Body of pancreas (tissue), 4 donors: ENCODE results near the gene NR4A3. TPM values are rescaled to one million over a fixed set of nuclear protein-coding genes. Genes with fewer than 3 reads are reported as not detected.

Source experiments
- ATAC-seq: fragments of 150-250 bp; one replicate; pipeline ENCODE4 v1.9.1; 2016
- DNase-seq, 4 donors: peaks; one replicate each; pipeline ENCODE4 v3.0.0-alpha.2; 2019
- H3K27ac ChIP-seq, 4 donors: fragments of 200-600 bp; sonication (generic); 1 replicate in 3 of 4; 2 replicates in 1 of 4; pipeline versions ENCODE4 v1.5.1 to v1.6.1; 2016 to 2019; ENCODE audit warnings: mild to moderate bottlenecking in 1 of 4, mixed read lengths in 1 of 4, moderate library complexity in 1 of 4
- H3K27me3 ChIP-seq, 2 donors: fragments of 200-600 bp; sonication (generic); one replicate each; pipeline ENCODE4 v1.6.0; 2016; ENCODE audit warnings: mild to moderate bottlenecking in 1 of 2
- H3K36me3 ChIP-seq, 2 donors: fragments of 200-600 bp; sonication (generic); replicated peaks in 1 of 2; 2 replicates each; pipeline ENCODE4 v1.5.1; 2016; ENCODE audit warnings: low read depth in 2 of 2; ENCODE audit not compliant: insufficient read depth in 1 of 2
- H3K4me1 ChIP-seq: fragments of 200-600 bp; sonication (generic); one replicate; pipeline ENCODE4 v1.6.0; 2016
- H3K4me3 ChIP-seq, 2 donors: fragments of 200-600 bp; sonication (generic); 1 replicate in 1 of 2; 2 replicates in 1 of 2; pipeline ENCODE4 v1.5.1; 2016 to 2019
- H3K9me3 ChIP-seq, 3 donors: fragments of 200-600 bp; sonication (generic); 1 replicate in 2 of 3; 2 replicates in 1 of 3; pipeline ENCODE4 v1.5.1; 2016
- CTCF ChIP-seq, 7 experiments: fragments of 450-650 bp in 4 of 7; fragments of 200-600 bp in 3 of 7; sonication (generic) in 3 of 7; IDR thresholded peaks; one replicate each; pipeline ENCODE4 v1.5.1; 2016 to 2019; ENCODE audit warnings: antibody characterized with exemption in 7 of 7
- POLR2A ChIP-seq, 3 donors: fragments of 450-650 bp; IDR thresholded peaks; one replicate each; pipeline ENCODE4 v1.6.1; 2016; ENCODE audit warnings: antibody characterized with exemption in 3 of 3, mild to moderate bottlenecking in 2 of 3
- WGBS, 2 donors: methylation state at CpG; one replicate each; pipeline ENCODE4 v1.1.5; 2017; 5-methylcytosine and 5-hydroxymethylcytosine counted together
- intact Hi-C: fragments of 100-400 bp; cut with DNase I; formaldehyde crosslinking; loops from one replicate; pipeline ENCODE4 v1.15.1; 2023
- total RNA-seq, 2 donors: library from RNA; depleted of rRNA; stranded (reverse); fragments of >200 nt; gene quantifications; one replicate each; pipeline ENCODE4 v1.1.0, GENCODE V29; 2016

NR4A3 gene
- total RNA-seq, 2 donors from 2014 or later: 1.0 to 8.9 TPM

GRCh38 chr9:99819123-99819855 lies 2.4 kb upstream of the NR4A3 start:
- TF ChIP-seq POLR2A (IDR thresholded peaks at IDR 0.05): peak; percentile 91 to 97 (median 94)
- no peak for TF ChIP-seq CTCF (IDR thresholded peaks at IDR 0.05)
- peak; percentile 84 to 92 (median 88) for DNase-seq
- no peaks in the 10 kb centered on the region for H3K27me3 ChIP-seq
- peak overlapping the region; percentile 57 to 74 for H3K4me3 ChIP-seq
- intact Hi-C loops: no loop called here
- WGBS, 2 donors: 0 to 1% methylated on average over 17 to 52 of the region's 54 CpGs
- ATAC-seq: peak; percentile 55
- no peaks in the 10 kb centered on the region for H3K9me3 ChIP-seq
- H3K36me3 ChIP-seq: no peaks in the 10 kb centered on the region
- peaks cover 31% of the 10 kb centered on the region for H3K4me1 ChIP-seq
- H3K27ac ChIP-seq: peak overlapping the region; percentile 95 to 99 (median 98)

GRCh38 chr9:99819856-99820684 lies 1.6 kb upstream of the NR4A3 start:
- 0 to 1% methylated on average over 17 to 72 of the region's 81 CpGs for WGBS, 2 donors
- peak overlapping the region; percentile 95 to 99 (median 98) for H3K27ac ChIP-seq
- ATAC-seq (peak; percentile 72), DNase-seq (peak; percentile 89 to 94 (median 92))
- TF ChIP-seq POLR2A (IDR thresholded peaks at IDR 0.05): peak in 1 of 3 donors; percentile 33
- no peak for TF ChIP-seq CTCF (IDR thresholded peaks at IDR 0.05)
- no peaks in the 10 kb centered on the region for H3K36me3 ChIP-seq
- intact Hi-C loops: loop anchor here (10.0 kb wide), 2 partner anchors 85 to 595 kb away; partner anchors contain the start of genes ALG2, SEC61B and STX17
- no peaks in the 10 kb centered on the region for H3K9me3 ChIP-seq
- peaks cover 0 to 8% of the 10 kb centered on the region in 2 donors for H3K27me3 ChIP-seq
- peak overlapping the region; percentile 57 to 74 for H3K4me3 ChIP-seq
- peaks cover 39% of the 10 kb centered on the region for H3K4me1 ChIP-seq

GRCh38 chr9:99820685-99821395 lies 845 bp upstream of the NR4A3 start:
- peak; percentile 10 for ATAC-seq
- WGBS, 2 donors: 0% methylated on average over 23 to 28 of the region's 28 CpGs
- TF ChIP-seq CTCF (IDR thresholded peaks at IDR 0.05) (no peak), POLR2A (IDR thresholded peaks at IDR 0.05) (no peak)

GRCh38 chr9:99822109-99822805 lies 572 bp downstream of the NR4A3 start:
- H3K4me1 ChIP-seq: peaks cover 40% of the 10 kb centered on the region

More at GRCh38 chr9:99820685-99821395, 845 bp upstream of the NR4A3 start:
- peaks cover 40% of the 10 kb centered on the region for H3K4me1 ChIP-seq
- peak overlapping the region; percentile 95 to 99 (median 98) for H3K27ac ChIP-seq
- peak overlapping the region; percentile 85 for H3K4me3 ChIP-seq
- intact Hi-C loops: loop anchor here (10.0 kb wide), 2 partner anchors 84 to 596 kb away; partner anchors contain the start of genes ALG2, SEC61B and STX17
- no peaks in the 10 kb centered on the region for H3K9me3 ChIP-seq
- H3K36me3 ChIP-seq: no peaks in the 10 kb centered on the region
- DNase-seq: peak; percentile 60 to 79 (median 71)
- H3K27me3 ChIP-seq: peaks cover 0 to 15% of the 10 kb centered on the region in 2 donors

More at GRCh38 chr9:99822109-99822805, 572 bp downstream of the NR4A3 start:
- TF ChIP-seq CTCF (IDR thresholded peaks at IDR 0.05): peak in 1 of 7 experiments; percentile 17
- TF ChIP-seq POLR2A (IDR thresholded peaks at IDR 0.05): no peak
- H3K27ac ChIP-seq: peak overlapping the region; percentile 95 to 99 (median 98)
- no peaks in the 10 kb centered on the region for H3K36me3 ChIP-seq
- intact Hi-C loops: loop anchor here (10.0 kb wide), 2 partner anchors 83 to 597 kb away; partner anchors contain the start of genes ALG2, SEC61B and STX17
- H3K27me3 ChIP-seq: peaks cover 0 to 15% of the 10 kb centered on the region in 2 donors
- no peaks in the 10 kb centered on the region for H3K9me3 ChIP-seq
- peak overlapping the region; percentile 85 for H3K4me3 ChIP-seq
- 0% methylated on average over 29 to 50 of the region's 51 CpGs for WGBS, 2 donors
- ATAC-seq (peak; percentile 1), DNase-seq (peak; percentile 23 to 44 (median 40))
